SU-DHL-6 (cell line): ENCODE data around the gene TMEM106C.

Source experiments
- H2AFZ ChIP-seq: fragments of 200-600 bp; sonication (generic); 2 replicates; pipeline ENCODE4 v1.6.1; 2014; ENCODE audit warnings: low read depth, mild to moderate bottlenecking, moderate library complexity, mixed read lengths, antibody characterized with exemption, low read length; ENCODE audit not compliant: severe bottlenecking
- H3F3A ChIP-seq: fragments of 200-600 bp; shearing (Covaris generic); 2 replicates; pipeline ENCODE4 v1.6.0; 2016; ENCODE audit warnings: antibody characterized with exemption, mild to moderate bottlenecking; ENCODE audit not compliant: insufficient read depth
- H3K27ac ChIP-seq: fragments of 200-600 bp; sonication (generic); 2 replicates; pipeline ENCODE4 v1.5.1; 2016; ENCODE audit warnings: low read depth, mild to moderate bottlenecking, low read length, moderate library complexity, mixed read lengths
- H3K27me3 ChIP-seq: fragments of 200-600 bp; sonication (generic), shearing (Covaris generic); 2 replicates; pipeline ENCODE4 v1.6.0; 2014; ENCODE audit warnings: mild to moderate bottlenecking, low read length
- H3K36me3 ChIP-seq: fragments of 200-600 bp; sonication (generic); 2 replicates; pipeline ENCODE4 v1.6.1; 2014; ENCODE audit warnings: mild to moderate bottlenecking, low read length, mixed read lengths
- H3K4me2 ChIP-seq: fragments of 300-600, 200-600 bp; shearing (Covaris generic), sonication (generic); 2 replicates; pipeline ENCODE4 v1.6.0; 2014; ENCODE audit warnings: low read length, low read depth, mild to moderate bottlenecking; ENCODE audit not compliant: poor library complexity, severe bottlenecking
- H3K4me3 ChIP-seq: fragments of 200-600 bp; sonication (generic); 2 replicates; pipeline ENCODE4 v1.5.1; 2014; ENCODE audit warnings: antibody characterized with exemption, low read length, mild to moderate bottlenecking, mixed read lengths; ENCODE audit not compliant: insufficient read depth, poor library complexity, severe bottlenecking
- H3K79me2 ChIP-seq: fragments of 200-600 bp; sonication (generic); 2 replicates; pipeline ENCODE4 v1.6.1; 2014; ENCODE audit warnings: mild to moderate bottlenecking, low read length, moderate library complexity; ENCODE audit not compliant: insufficient read depth
- H3K9ac ChIP-seq: fragments of 200-600 bp; sonication (generic); 2 replicates; pipeline ENCODE4 v1.7.0; 2014; ENCODE audit warnings: mild to moderate bottlenecking, low read length
- H3K9me2 ChIP-seq: fragments of 200-600 bp; sonication (generic); replicated peaks from 2 replicates; pipeline ENCODE4 v1.6.1; 2014; ENCODE audit warnings: low read length; ENCODE audit not compliant: insufficient read depth
- H3K9me3 ChIP-seq: fragments of 200-600 bp; sonication (generic); 2 replicates; pipeline ENCODE4 v1.6.1; 2014; ENCODE audit warnings: low read length, mixed read lengths; ENCODE audit not compliant: insufficient read depth
- H4K20me1 ChIP-seq: fragments of 200-600 bp; sonication (generic); 2 replicates; pipeline ENCODE4 v1.6.1; 2014; ENCODE audit warnings: low read depth, mild to moderate bottlenecking, antibody characterized with exemption, low read length, moderate library complexity, mixed read lengths
- CTCF ChIP-seq: fragments of 200-600 bp; sonication (generic); IDR thresholded peaks from one replicate; pipeline ENCODE4 v1.5.1; 2017; ENCODE audit warnings: antibody characterized with exemption, mild to moderate bottlenecking, low read length, moderate library complexity; ENCODE audit not compliant: insufficient read depth, poor library complexity, severe bottlenecking
- EZH2phosphoT487 ChIP-seq: fragments of 200-600 bp; sonication (generic), shearing (Covaris generic); conservative IDR thresholded peaks from 2 replicates; pipeline ENCODE4 v1.6.1; 2018; ENCODE audit warnings: mild to moderate bottlenecking, antibody characterized with exemption, low read length, moderate library complexity, mixed read lengths

Gene TMEM106C

DNA sequence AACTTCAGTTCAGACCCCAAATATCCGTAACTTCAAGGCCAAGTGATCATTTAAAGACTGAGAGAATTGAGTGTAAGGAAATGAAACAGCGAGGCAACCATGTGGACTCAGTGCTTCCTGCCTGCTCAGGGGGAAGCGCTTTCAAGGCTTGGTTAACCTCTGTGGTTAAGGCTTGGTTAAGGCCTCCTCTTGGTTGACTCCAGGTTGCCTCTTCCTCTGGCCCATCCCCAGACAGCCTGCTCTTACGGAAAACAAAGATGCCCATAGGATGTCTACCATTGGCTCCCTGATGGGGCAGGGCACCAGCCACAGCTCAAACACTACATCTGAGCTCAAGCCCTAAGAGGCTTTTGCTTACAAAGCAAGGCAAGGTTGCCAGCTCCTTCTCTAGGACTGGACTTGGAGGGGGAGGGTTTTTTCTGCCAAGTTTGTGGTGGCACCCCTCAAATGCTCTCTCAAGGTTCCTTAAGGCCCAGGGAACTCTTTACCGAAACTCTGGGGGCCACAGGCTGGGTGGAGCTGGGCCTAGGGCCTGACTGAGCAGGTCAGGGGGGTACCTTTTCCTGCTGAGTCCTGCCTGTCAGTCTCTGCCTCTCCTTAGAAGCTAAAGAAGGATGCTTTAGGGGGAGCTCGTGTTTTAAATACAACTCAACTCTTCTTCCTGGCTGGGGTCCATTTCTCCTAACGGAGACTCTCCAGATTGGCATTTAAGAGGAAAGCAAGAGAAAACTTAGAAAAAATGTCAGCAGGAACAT lies 27.1 kb downstream of the TMEM106C start:
- H3K4me2 ChIP-seq, result no peak overlapping the region
- no peak overlapping the region for H2AFZ ChIP-seq
- no peaks in the 10 kb centered on the region for H4K20me1 ChIP-seq
- H3K9ac ChIP-seq, result no peak overlapping the region
- H3K36me3 ChIP-seq, result no peaks in the 10 kb centered on the region
- H3K9me2 ChIP-seq, result no peaks in the 10 kb centered on the region
- no peak overlapping the region for H3K4me3 ChIP-seq
- H3F3A ChIP-seq, result no peaks in the 10 kb centered on the region
- no peak overlapping the region for H3K27ac ChIP-seq
- H3K9me3 ChIP-seq, result no peaks in the 10 kb centered on the region
- H3K79me2 ChIP-seq, result no peaks in the 10 kb centered on the region
- H3K27me3 ChIP-seq, result no peaks in the 10 kb centered on the region
- TF ChIP-seq CTCF, result no peak
- no peak for TF ChIP-seq EZH2phosphoT487

DNA sequence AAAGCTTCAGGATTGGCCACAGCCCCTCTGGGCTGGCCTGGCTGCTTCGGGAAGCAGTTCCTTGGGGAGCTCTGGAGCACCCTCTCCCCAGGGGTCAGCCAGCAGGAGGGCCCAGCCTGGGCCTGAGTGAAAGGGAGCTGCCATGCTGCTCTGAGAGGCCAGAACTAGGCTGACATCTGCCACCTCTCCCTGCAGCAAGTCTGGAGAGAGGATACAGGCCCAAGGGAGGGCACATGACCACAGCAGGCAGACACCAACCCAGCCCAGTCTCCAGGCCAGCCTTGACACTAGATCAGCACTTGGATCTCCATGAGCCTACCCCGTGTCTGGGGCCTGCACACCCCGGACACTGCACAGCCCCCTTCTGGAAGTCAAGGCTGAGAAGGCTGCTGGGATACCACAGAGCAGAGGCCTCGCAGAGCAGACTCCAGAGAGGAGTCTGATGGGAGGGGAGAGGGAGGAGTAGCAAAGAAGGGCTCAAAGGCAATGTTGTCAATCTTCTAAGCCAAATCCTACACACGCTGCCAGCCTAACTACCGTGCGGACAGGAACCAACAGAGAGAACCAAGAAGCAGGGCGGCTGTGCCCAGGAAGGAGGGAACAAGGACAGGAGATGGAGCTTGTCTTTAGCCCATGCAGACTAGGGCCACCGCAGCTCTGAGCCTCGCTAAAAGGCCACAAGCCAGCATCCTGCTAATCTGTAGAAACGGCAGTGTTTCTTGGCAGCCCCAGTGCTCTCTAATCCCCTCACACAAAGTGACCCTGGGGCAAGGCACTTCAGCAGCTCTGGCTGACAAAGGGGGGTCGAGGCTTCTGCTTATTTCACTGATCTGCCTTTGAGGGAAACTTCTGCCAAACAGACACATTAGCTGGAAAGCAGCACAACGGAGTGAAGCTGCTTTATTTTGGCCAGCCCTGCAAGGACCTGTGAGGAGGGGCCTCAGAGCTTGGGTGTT lies 28.0 kb downstream of the TMEM106C start:
- Histone ChIP-seq H4K20me1 (no peaks in the 10 kb centered on the region), H2AFZ (no peak overlapping the region), H3K9me3 (no peaks in the 10 kb centered on the region), H3K4me2 (no peak overlapping the region), H3K36me3 (no peaks in the 10 kb centered on the region), H3F3A (no peaks in the 10 kb centered on the region), H3K9me2 (no peaks in the 10 kb centered on the region), H3K4me3 (no peak overlapping the region), H3K79me2 (no peaks in the 10 kb centered on the region), H3K9ac (no peak overlapping the region), H3K27me3 (no peaks in the 10 kb centered on the region), H3K27ac (no peak overlapping the region)
- TF ChIP-seq CTCF, result no peak
- no peak for TF ChIP-seq EZH2phosphoT487

- Histone ChIP-seq H4K20me1 (no peaks in the 10 kb centered on the region), H3K36me3 (no peaks in the 10 kb centered on the region), H2AFZ (no peak overlapping the region), H3K9me3 (no peaks in the 10 kb centered on the region), H3K27ac (no peak overlapping the region), H3K79me2 (no peaks in the 10 kb centered on the region), H3K4me2 (no peak overlapping the region), H3F3A (no peaks in the 10 kb centered on the region), H3K9me2 (no peaks in the 10 kb centered on the region), H3K9ac (no peak overlapping the region), H3K4me3 (no peak overlapping the region), H3K27me3 (no peaks in the 10 kb centered on the region)
- TF ChIP-seq CTCF (no peak), EZH2phosphoT487 (no peak)
These were observed 29.4 kb downstream of the TMEM106C start for GRCh38 chr12:47992776-47993175.
